Measurements from ENCODE around the gene CDK12.
"Not testable (repeated sequence)": the region's sequence is repeated elsewhere in the genome, so short reads cannot be mapped to it uniquely, and the experiment has no call there.

Gene CDK12

GRCh38 chr17:39538866-39539265, 77.6 kb downstream of the CDK12 start:
- no peak overlapping the region for H3K4me3 ChIP-seq (ENCODE audit: control insufficient read depth, low read depth, low read length)
- no peak for DNase-seq (ENCODE audit: low read depth)
- TF ChIP-seq CTCF (conservative IDR thresholded peaks at IDR 0.05; ENCODE audit: control insufficient read depth, insufficient read depth, low read depth, low read length) = no peak

GRCh38 chr17:39540611-39541010, 79.3 kb downstream of the CDK12 start:
- TF ChIP-seq CTCF (conservative IDR thresholded peaks at IDR 0.05; ENCODE audit: control insufficient read depth, insufficient read depth, low read depth, low read length) = no peak
- DNase-seq (ENCODE audit: low read depth) = no peak
- no peak overlapping the region for H3K4me3 ChIP-seq (ENCODE audit: control insufficient read depth, low read depth, low read length)

DNA sequence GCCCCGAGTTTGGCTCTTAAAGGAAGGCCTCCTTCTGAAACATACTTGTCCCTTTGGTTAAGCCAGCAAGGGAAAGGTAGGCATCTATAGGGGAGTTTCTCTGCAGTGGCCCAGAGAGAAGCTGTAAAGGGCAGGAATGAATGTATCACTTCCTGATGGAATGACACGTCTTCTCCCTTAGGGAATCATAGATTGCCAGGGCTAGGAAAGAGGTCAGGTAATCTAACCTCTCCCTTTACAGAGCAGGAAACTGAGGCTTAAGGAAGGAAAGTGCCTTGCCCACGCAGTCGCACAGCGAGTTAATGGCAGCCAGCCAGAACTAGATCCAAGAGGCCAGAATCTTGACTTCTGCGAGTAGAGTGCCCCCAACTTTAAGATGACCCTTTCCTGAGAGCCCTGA, 80.4 kb downstream of the CDK12 start:
- no peak for DNase-seq (ENCODE audit: low read depth)
- no peak overlapping the region for H3K4me3 ChIP-seq (ENCODE audit: control insufficient read depth, low read depth, low read length)
- no peak for TF ChIP-seq CTCF (conservative IDR thresholded peaks at IDR 0.05; ENCODE audit: control insufficient read depth, insufficient read depth, low read depth, low read length)

DNA sequence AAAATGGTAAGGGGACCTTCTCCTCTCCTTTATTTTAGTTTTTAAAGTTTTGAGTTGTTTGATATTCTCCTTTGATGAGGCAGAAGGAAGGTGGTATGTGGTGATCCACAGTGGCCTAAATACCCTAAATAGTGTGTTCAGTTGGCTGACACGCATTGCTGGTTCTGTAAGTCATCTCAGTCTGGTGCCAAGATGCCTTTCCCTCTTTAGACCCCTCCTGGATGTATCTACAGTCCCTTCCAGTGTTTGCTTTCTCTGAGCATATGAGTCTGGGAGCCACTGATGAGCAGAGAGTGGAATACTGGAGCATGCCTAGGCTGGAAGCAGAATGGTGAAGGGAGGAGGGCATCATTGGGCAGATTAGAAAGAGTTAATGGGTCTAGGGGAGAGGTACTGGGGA, 81.9 kb downstream of the CDK12 start:
- no peak overlapping the region for H3K4me3 ChIP-seq (ENCODE audit: control insufficient read depth, low read depth, low read length)
- DNase-seq (ENCODE audit: low read depth) = no peak
- TF ChIP-seq CTCF (conservative IDR thresholded peaks at IDR 0.05; ENCODE audit: control insufficient read depth, insufficient read depth, low read depth, low read length) = no peak

- H3K4me3 ChIP-seq (ENCODE audit: control insufficient read depth, low read depth, low read length) = no peak overlapping the region
- TF ChIP-seq CTCF (conservative IDR thresholded peaks at IDR 0.05; ENCODE audit: control insufficient read depth, insufficient read depth, low read depth, low read length) = no peak
- DNase-seq (ENCODE audit: low read depth) = no peak
These were observed 82.4 kb downstream of the CDK12 start for GRCh38 chr17:39543664-39544063.

GRCh38 chr17:39544361-39544760, 83.1 kb downstream of the CDK12 start:
- DNase-seq (ENCODE audit: low read depth); H3K4me3 ChIP-seq (ENCODE audit: control insufficient read depth, low read depth, low read length): not testable (repeated sequence)

DNA sequence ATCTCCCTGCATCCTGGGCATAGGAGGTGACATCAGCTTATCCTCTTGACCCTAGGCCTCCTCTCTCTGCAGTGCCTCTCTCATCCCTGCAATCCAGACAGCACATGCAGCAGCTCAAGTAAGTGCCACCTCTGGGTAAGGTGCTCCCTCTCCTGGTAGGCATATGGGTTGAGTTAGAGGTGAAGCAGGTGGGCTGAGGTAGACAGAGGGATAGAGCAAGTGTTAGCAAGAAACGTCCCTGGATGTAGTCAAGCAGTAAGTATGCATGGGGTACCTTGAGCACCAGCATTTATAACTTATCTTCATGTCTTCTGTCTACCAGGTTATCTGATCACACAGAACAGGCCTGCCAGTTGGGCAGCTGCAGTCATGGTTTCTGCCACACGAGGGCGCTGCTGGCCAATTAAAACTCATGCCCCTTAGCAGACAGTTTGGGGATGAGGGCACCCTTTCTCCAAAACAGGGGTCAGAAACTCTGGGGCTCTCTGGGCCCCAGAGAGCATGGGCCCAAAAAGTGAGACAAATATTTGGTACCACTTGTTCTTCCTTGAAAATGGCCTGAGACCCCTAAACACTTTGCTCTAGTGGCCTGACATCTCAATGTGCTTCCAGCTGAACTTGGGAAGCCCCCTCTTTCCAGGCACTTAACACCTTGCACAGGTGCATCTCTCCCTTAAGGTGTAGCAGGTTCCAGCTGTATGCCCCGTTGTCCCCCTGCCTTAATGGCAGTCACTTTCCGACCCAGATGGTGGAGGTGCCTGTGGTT, 86.6 kb downstream of the CDK12 start:
- TF ChIP-seq CTCF (conservative IDR thresholded peaks at IDR 0.05; ENCODE audit: control insufficient read depth, insufficient read depth, low read depth, low read length) = peak; percentile 86
- DNase-seq (ENCODE audit: low read depth) = peak; percentile 40
- H3K4me3 ChIP-seq (ENCODE audit: control insufficient read depth, low read depth, low read length) = no peak overlapping the region
